Neural progenitor cell (in vitro differentiated cells): ENCODE results near the gene LRP3.

ENCODE experiments used
- CTCF ChIP-seq: fragments of 200-600 bp; sonication (generic); IDR thresholded peaks from 2 replicates; pipeline ENCODE4 v1.5.1; 2017; ENCODE audit warnings: antibody characterized with exemption, mild to moderate bottlenecking
- EZH2 ChIP-seq: fragments of 200-600 bp; sonication (generic); IDR thresholded peaks from 2 replicates; pipeline ENCODE4 v1.6.1; 2017; ENCODE audit warnings: antibody characterized with exemption, mild to moderate bottlenecking, moderate library complexity

GRCh38 chr19:33232656-33233055 is 38.5 kb downstream of the LRP3 start:
- TF ChIP-seq CTCF, result no peak
- no peak for TF ChIP-seq EZH2
